Endothelial cell of umbilical vein (primary cell): ENCODE measurements around the gene MAP2K5. TPM values are rescaled to one million over a fixed set of nuclear protein-coding genes. Genes with fewer than 3 reads are reported as not detected.

ENCODE experiments used
- Bru-seq: library from RNA; stranded (reverse); fragments of 400-500 nt; gene quantifications from one replicate; lab custom pipeline; 2021; lab: Mats Ljungman, UMichigan
- BruChase-seq, 2 experiments: library from RNA; stranded (reverse); fragments of 400-500 nt; gene quantifications; one replicate each; lab custom pipeline; 2021; lab: Mats Ljungman, UMichigan
- BruUV-seq: library from RNA; stranded (reverse); fragments of 400-500 nt; replicated peaks from 2 replicates; lab custom pipeline; 2021; lab: Mats Ljungman, UMichigan
- CTCF ChIA-PET: fragments of 300-600, 350-600 bp; sonication (Branson Sonifier 250); formaldehyde crosslinking; loops from one replicate; lab custom pipeline; 2021; ENCODE audit warnings: antibody characterized with exemption, inconsistent platforms; lab: Charles Lee
- POLR2A ChIA-PET: fragments of 300-600, 350-600 bp; sonication (Branson Sonifier 250); formaldehyde crosslinking; loops from one replicate; lab custom pipeline; 2021; ENCODE audit warnings: antibody characterized with exemption, inconsistent platforms; lab: Charles Lee
- DNase-seq: peaks from one replicate; pipeline ENCODE4 v3.0.0-alpha.2; 2011; ENCODE audit warnings: low read depth, low spot score
- FAIRE-seq: peaks from 2 replicates; lab custom pipeline; 2011; peaks lifted over from hg19 to GRCh38; lab: Jason Lieb, UNC
- H2AFZ ChIP-seq: 2 replicates; pipeline ENCODE4 v1.6.0; 2012; ENCODE audit warnings: low read depth, low read length, control low read depth, inconsistent platforms
- H3K27ac ChIP-seq: 2 replicates; pipeline ENCODE4 v1.5.1; 2011; ENCODE audit warnings: low read depth, mild to moderate bottlenecking, control low read depth, low read length, moderate library complexity; ENCODE audit not compliant: insufficient read depth
- H3K27me3 ChIP-seq, 2 experiments: 2 replicates each; pipeline versions ENCODE4 v1.6.0 to v1.6.1; 2011; ENCODE audit warnings: low read length in 2 of 2, mixed read lengths in 1 of 2; ENCODE audit not compliant: control insufficient read depth in 2 of 2, insufficient read depth in 2 of 2
- H3K36me3 ChIP-seq, 2 experiments: 2 replicates in 1 of 2; 3 replicates in 1 of 2; pipeline ENCODE4 v1.5.1; 2011; ENCODE audit warnings: low read length in 2 of 2, mild to moderate bottlenecking in 1 of 2, moderate library complexity in 1 of 2; ENCODE audit not compliant: control insufficient read depth in 2 of 2, insufficient read depth in 2 of 2; ENCODE audit errors: extremely low read depth in 1 of 2
- H3K4me1 ChIP-seq: 3 replicates; pipeline ENCODE4 v1.5.1; 2011; ENCODE audit warnings: mild to moderate bottlenecking, low read length; ENCODE audit not compliant: control insufficient read depth, insufficient read depth; ENCODE audit errors: extremely low read depth
- H3K4me2 ChIP-seq: 2 replicates; pipeline ENCODE4 v1.6.1; 2011; ENCODE audit warnings: low read length, control low read depth, mixed read lengths; ENCODE audit not compliant: insufficient read depth
- H3K4me3 ChIP-seq, 3 experiments: fragments of 200-600 bp in 1 of 3; sonication (generic), shearing (Covaris generic) in 1 of 3; replicated peaks in 1 of 3; 2 replicates each; pipeline ENCODE4 v1.5.1; 2011 to 2016; ENCODE audit warnings: control low read depth in 3 of 3, low read length in 3 of 3, mild to moderate bottlenecking in 2 of 3, inconsistent platforms in 1 of 3, low read depth in 1 of 3, moderate library complexity in 1 of 3; ENCODE audit not compliant: insufficient read depth in 1 of 3
- H3K79me2 ChIP-seq: 2 replicates; pipeline ENCODE4 v1.6.0; 2012; ENCODE audit warnings: low read length, inconsistent platforms; ENCODE audit not compliant: control insufficient read depth, insufficient read depth
- H3K9ac ChIP-seq: replicated peaks from 2 replicates; pipeline ENCODE3; 2011; ENCODE audit warnings: low read length, control low read depth; ENCODE audit not compliant: insufficient read depth; ENCODE audit errors: extremely low read depth
- H3K9me1 ChIP-seq: replicated peaks from 3 replicates; pipeline ENCODE4 v1.6.0; 2011; ENCODE audit warnings: mild to moderate bottlenecking, low read length; ENCODE audit not compliant: control insufficient read depth, insufficient read depth; ENCODE audit errors: extremely low read depth
- H3K9me3 ChIP-seq: replicated peaks from 2 replicates; pipeline ENCODE4 v1.5.1; 2012; ENCODE audit warnings: low read length, inconsistent platforms; ENCODE audit not compliant: control insufficient read depth, insufficient read depth
- H4K20me1 ChIP-seq: replicated peaks from 2 replicates; pipeline ENCODE3; 2011; ENCODE audit warnings: mild to moderate bottlenecking, low read length; ENCODE audit not compliant: control insufficient read depth, insufficient read depth; ENCODE audit errors: extremely low read depth
- CTCF ChIP-seq, 2 donors: IDR thresholded peaks; 1 replicate in 1 of 2; 2 replicates in 1 of 2; pipeline ENCODE4 v1.5.1; 2011; ENCODE audit warnings: low read length in 2 of 2, mild to moderate bottlenecking in 2 of 2, moderate library complexity in 2 of 2, control low read depth in 1 of 2, inconsistent platforms in 1 of 2, low read depth in 1 of 2; ENCODE audit not compliant: insufficient read depth in 1 of 2; ENCODE audit errors: extremely low read depth in 1 of 2
- EZH2 ChIP-seq: IDR thresholded peaks from 2 replicates; pipeline ENCODE4 v1.6.1; 2012; ENCODE audit warnings: borderline replicate concordance, low read depth, mild to moderate bottlenecking, moderate library complexity, low read length, inconsistent platforms; ENCODE audit not compliant: severe bottlenecking
- FOS ChIP-seq: IDR thresholded peaks from 2 replicates; pipeline ENCODE4 v1.6.1; 2011; ENCODE audit warnings: mild to moderate bottlenecking, low read length, moderate library complexity, borderline replicate concordance; ENCODE audit not compliant: insufficient read depth
- GATA2 ChIP-seq: IDR thresholded peaks from 2 replicates; pipeline ENCODE4 v1.7.0; 2011; ENCODE audit warnings: low read depth, mild to moderate bottlenecking, moderate library complexity, mixed read lengths, low read length; ENCODE audit not compliant: insufficient read length, insufficient read depth
- JUN ChIP-seq: IDR thresholded peaks from 2 replicates; pipeline ENCODE4 v1.6.1; 2011; ENCODE audit warnings: borderline replicate concordance, low read depth; ENCODE audit not compliant: insufficient read length, insufficient read depth
- MYC ChIP-seq: IDR thresholded peaks from one replicate; pipeline ENCODE4 v1.6.1; 2011; ENCODE audit warnings: mild to moderate bottlenecking, low read depth, low read length
- POLR2A ChIP-seq: IDR thresholded peaks from 2 replicates; pipeline ENCODE4 v1.6.1; 2012; ENCODE audit warnings: low read depth, mild to moderate bottlenecking, control low read depth, low read length
- POLR2AphosphoS5 ChIP-seq: IDR thresholded peaks from 2 replicates; pipeline ENCODE4 v1.6.1; 2012; ENCODE audit warnings: low read depth, mild to moderate bottlenecking, control low read depth, low read length, moderate library complexity; ENCODE audit not compliant: insufficient read depth
- dilution Hi-C: fragments of 300-500 bp; cut with MboI; formaldehyde crosslinking; loops from one replicate; pipeline ENCODE4 v1.15.0; 2019; ENCODE audit warnings: low sequenced_read_pairs; ENCODE audit not compliant: extremely low pct_ligation_motif_present
- intact Hi-C: fragments of 100-400 bp; cut with micrococcal nuclease; formaldehyde crosslinking; loops from one replicate; pipeline ENCODE4 v1.10.0; 2022
- long read RNA-seq: library from polyadenylated mRNA; stranded (forward); transcript quantifications from one replicate; pipeline ENCODE4 v2.0.0, GENCODE V29; 2021
- polyA minus RNA-seq, 3 experiments: library from RNA; depleted of rRNA, polyadenylated mRNA; stranded (reverse); fragments of >200 nt; gene quantifications; 1 replicate in 1 of 3; 2 replicates in 2 of 3; pipeline ENCODE4 v1.2.3, GENCODE V29; 2011
- polyA plus RNA-seq, 4 experiments: library from polyadenylated mRNA; depleted of rRNA in 3 of 4; stranded (reverse) in 3 of 4; unstranded in 1 of 4; fragments of >200 nt; gene quantifications; 2 replicates each; pipeline versions ENCODE4 v1.2.1 to v1.2.3, GENCODE V29; 2011 to 2012; ENCODE audit warnings: missing spikeins in 1 of 4
- total RNA-seq: library from RNA; stranded (reverse); gene quantifications from 2 replicates; pipeline ENCODE4 v1.2.3, GENCODE V29; 2021
- TF ChIP-seq, protein P1 (sequence below): IDR thresholded peaks from 2 replicates; pipeline ENCODE4 v1.6.1; 2011; ENCODE audit not compliant: insufficient read depth, insufficient read length

The MAP2K5 gene
- 24.2 and 24.7 TPM in 2 replicates for total RNA-seq
- 4.9 and 5.6 TPM in 2 replicates for polyA plus RNA-seq
- polyA plus RNA-seq (2011; cell fraction: cytosol; rRNA removed) = 5.8 and 6.2 TPM in 2 replicates
- polyA plus RNA-seq (2011; cell fraction: nucleus; rRNA removed) = 12.1 and 12.6 TPM in 2 replicates
- 12.8 and 13.0 TPM in 2 replicates for polyA plus RNA-seq (2012)
- polyA minus RNA-seq = 7.5 and 9.6 TPM in 2 replicates
- polyA minus RNA-seq (2011; cell fraction: cytosol; rRNA and poly(A)+ RNA removed) = 8.2 TPM
- polyA minus RNA-seq (2011; cell fraction: nucleus; rRNA and poly(A)+ RNA removed) = 26.5 and 39.8 TPM in 2 replicates
- percentile 68 among the genes with signal in this experiment for Bru-seq, nascent RNA
- percentile 53 among the genes with signal in this experiment for BruChase-seq, experiment 1, labeled RNA remaining after a 6-hour chase
- BruChase-seq, experiment 2, labeled RNA remaining after a 2-hour chase = percentile 64 among the genes with signal in this experiment
- long read RNA-seq, transcript MAP2K5-204 (21 exons, 1,689 nt) = minor isoform, 5 of 24 reads
- long read RNA-seq, transcript MAP2K5-201 (22 exons, 2,347 nt) = major isoform, 12 of 24 reads
- long read RNA-seq, partial matches to known transcripts = 2 of 24 reads
- long read RNA-seq, other reads (novel, unspliced or antisense) = 5 of 24 reads

DNA sequence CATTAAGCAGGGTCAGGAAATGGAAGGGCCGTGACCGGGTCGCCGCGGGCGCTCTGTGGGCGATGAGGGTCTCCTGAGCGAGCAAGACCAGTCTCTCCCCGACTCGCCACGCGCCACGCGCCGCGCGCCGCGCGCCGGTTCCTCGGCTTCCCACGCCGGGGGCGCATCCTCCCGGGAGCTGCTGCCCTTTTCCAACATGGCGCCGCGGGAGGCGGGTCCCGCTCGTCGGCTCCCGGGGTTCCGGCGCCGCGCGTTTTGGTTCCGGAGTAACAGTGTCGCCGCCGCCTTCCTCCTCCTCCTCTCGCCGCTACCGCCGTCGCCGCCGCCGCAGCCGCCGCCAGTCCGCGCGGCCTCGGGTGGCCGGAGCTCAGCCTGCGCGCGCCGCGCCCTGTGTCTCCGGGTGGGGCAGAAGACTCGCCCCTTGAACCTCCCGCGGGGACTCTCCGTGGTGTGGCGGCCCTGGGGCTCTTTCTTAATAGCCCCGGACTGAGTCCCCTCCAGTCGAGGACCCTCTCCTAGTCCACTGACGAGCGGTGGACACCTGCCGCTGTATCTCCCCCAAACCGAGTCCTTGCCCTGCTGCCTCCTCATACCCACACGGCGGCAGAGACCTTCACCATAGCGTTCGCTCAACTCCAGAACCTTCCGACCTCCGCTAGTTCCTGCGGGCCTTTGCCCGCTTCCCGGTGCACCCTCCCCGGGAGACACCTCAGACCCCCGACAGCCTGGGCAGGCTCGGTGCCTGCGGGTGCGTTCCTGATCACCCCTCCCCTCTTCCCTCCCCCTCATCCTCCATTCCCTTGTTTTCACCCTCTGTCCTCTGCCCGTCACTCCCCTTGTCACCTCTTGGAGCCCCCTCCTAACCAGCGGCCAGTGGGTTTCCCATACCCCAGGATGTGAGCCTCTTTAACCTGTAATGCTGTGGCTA, at the start of gene MAP2K5:
TSS of gene MAP2K5 (plus strand) at position 284 of the 928 bp plus-strand sequence. CDS start at position 917, 633 bp downstream.
- peak within 1 kb of the TSS; percentile 90 for H3K9ac ChIP-seq
- peak within 1 kb of the TSS; percentile 97 for H2AFZ ChIP-seq
- ChIA-PET CTCF (interaction anchor here (0.7 to 1.5 kb wide), 6 partner anchors 15 to 85 kb away, joined by 3 to 7 read pairs (median 4); no protein-coding TSS in a partner anchor), POLR2A (no interaction called here)
- FAIRE-seq (peak; percentile 79), DNase-seq (peak; percentile 77)
- no peaks in the 10 kb centered on the region for H3K9me1 ChIP-seq
- no peaks in the 10 kb centered on the region for H3K9me3 ChIP-seq
- intact Hi-C loops (loop anchor here (1.0 to 10.0 kb wide), 4 partner anchors 21 to 298 kb away; partner anchors contain the start of genes C15orf61 and RNU6-1), dilution Hi-C loops (no loop called here)
- BruUV-seq = TSS peak; percentile 40
- H4K20me1 ChIP-seq = no peaks in the 10 kb centered on the region
- no peaks in the 10 kb centered on the region for H3K36me3 ChIP-seq
- H3K4me2 ChIP-seq = peak within 1 kb of the TSS; percentile 96
- peak; percentile 83 for TF ChIP-seq POLR2AphosphoS5
- TF ChIP-seq MYC = no peak
- TF ChIP-seq, protein P1, sequence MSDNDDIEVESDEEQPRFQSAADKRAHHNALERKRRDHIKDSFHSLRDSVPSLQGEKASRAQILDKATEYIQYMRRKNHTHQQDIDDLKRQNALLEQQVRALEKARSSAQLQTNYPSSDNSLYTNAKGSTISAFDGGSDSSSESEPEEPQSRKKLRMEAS = no peak
- TF ChIP-seq CTCF (IDR thresholded peaks at IDR 0.05; ENCODE audit: extremely low read depth in 1 of 2, insufficient read depth in 1 of 2, low read depth in 1 of 2, low read length in 2 of 2) = no peak
- TF ChIP-seq POLR2A = peak; percentile 84
- TF ChIP-seq JUN = no peak
- no peak for TF ChIP-seq FOS
- no peak for TF ChIP-seq GATA2
- TF ChIP-seq EZH2 = no peak
- H3K4me1 ChIP-seq = peaks cover 8% of the 10 kb centered on the region
- peak within 1 kb of the TSS; percentile 65 for H3K27ac ChIP-seq
- no peaks in the 10 kb centered on the region for H3K79me2 ChIP-seq
- H3K27me3 ChIP-seq = no peaks in the 10 kb centered on the region
- H3K4me3 ChIP-seq = peak within 1 kb of the TSS; percentile 67 to 99 (median 96)
